ENCODE data around the gene REEP1. TPM values are rescaled to one million over a fixed set of nuclear protein-coding genes. Genes with fewer than 3 reads are reported as not detected.

REEP1 gene
- total RNA-seq, 4 donors from 2014 or later, result 9.7 to 24.5 (median 13.4) TPM

GRCh38 chr2:86358957-86359356 lies 21.5 kb upstream of the REEP1 start:
- H3K9me3 ChIP-seq, result no peaks in the 10 kb centered on the region
- intact Hi-C loops (cut with DNase I; ENCODE audit: low total_unique reads), result no loop called here
- no peak for TF ChIP-seq POLR2A (IDR thresholded peaks at IDR 0.05)
- TF ChIP-seq CTCF (IDR thresholded peaks at IDR 0.05), result no peak

GRCh38 chr2:86357392-86357963 lies 20.1 kb upstream of the REEP1 start:
- intact Hi-C loops (cut with DNase I; ENCODE audit: low total_unique reads), result no loop called here
- H3K4me1 ChIP-seq, result no peaks in the 10 kb centered on the region
- no peaks in the 10 kb centered on the region for H3K27me3 ChIP-seq
- TF ChIP-seq POLR2A (IDR thresholded peaks at IDR 0.05) (no peak), CTCF (IDR thresholded peaks at IDR 0.05) (no peak)
- no peaks in the 10 kb centered on the region for H3K9me3 ChIP-seq
- DNase-seq, result no peak
- H3K4me3 ChIP-seq, result no peak overlapping the region
- no peak overlapping the region for H3K27ac ChIP-seq
- no peaks in the 10 kb centered on the region for H3K36me3 ChIP-seq

More at GRCh38 chr2:86358957-86359356, 21.5 kb upstream of the REEP1 start:
- Histone ChIP-seq H3K36me3 (no peaks in the 10 kb centered on the region), H3K4me1 (no peaks in the 10 kb centered on the region), H3K4me3 (no peak overlapping the region), H3K27me3 (no peaks in the 10 kb centered on the region), H3K27ac (no peak overlapping the region)
- no peak for DNase-seq

GRCh38 chr2:86352727-86353221 lies 15.3 kb upstream of the REEP1 start:
- TF ChIP-seq POLR2A (IDR thresholded peaks at IDR 0.05) (no peak), CTCF (IDR thresholded peaks at IDR 0.05) (no peak)
- intact Hi-C loops (cut with DNase I; ENCODE audit: low total_unique reads), result no loop called here
- H3K9me3 ChIP-seq, result no peaks in the 10 kb centered on the region
- H3K4me3 ChIP-seq, result no peak overlapping the region
- no peak overlapping the region for H3K27ac ChIP-seq
- H3K27me3 ChIP-seq, result no peaks in the 10 kb centered on the region
- H3K36me3 ChIP-seq, result no peaks in the 10 kb centered on the region
- no peaks in the 10 kb centered on the region for H3K4me1 ChIP-seq
- no peak for DNase-seq

- intact Hi-C loops (cut with DNase I; ENCODE audit: low total_unique reads), result no loop called here
- TF ChIP-seq CTCF (IDR thresholded peaks at IDR 0.05) (no peak), POLR2A (IDR thresholded peaks at IDR 0.05) (no peak)
- no peaks in the 10 kb centered on the region for H3K36me3 ChIP-seq
- no peaks in the 10 kb centered on the region for H3K9me3 ChIP-seq
- no peak overlapping the region for H3K27ac ChIP-seq
- H3K4me1 ChIP-seq, result no peaks in the 10 kb centered on the region
- no peak for DNase-seq
- no peak overlapping the region for H3K4me3 ChIP-seq
- H3K27me3 ChIP-seq, result no peaks in the 10 kb centered on the region
These were observed 14.8 kb upstream of the REEP1 start for GRCh38 chr2:86352137-86352726.

GRCh38 chr2:86350751-86351150 lies 13.3 kb upstream of the REEP1 start:
- H3K36me3 ChIP-seq, result no peaks in the 10 kb centered on the region
- H3K27ac ChIP-seq, result no peak overlapping the region
- intact Hi-C loops (cut with DNase I; ENCODE audit: low total_unique reads), result no loop called here
- DNase-seq, result no peak
- no peak overlapping the region for H3K4me3 ChIP-seq
- TF ChIP-seq CTCF (IDR thresholded peaks at IDR 0.05) (no peak), POLR2A (IDR thresholded peaks at IDR 0.05) (no peak)
- no peaks in the 10 kb centered on the region for H3K27me3 ChIP-seq
- no peaks in the 10 kb centered on the region for H3K9me3 ChIP-seq
- H3K4me1 ChIP-seq, result no peaks in the 10 kb centered on the region

Measured in uterus (tissue), 4 donors.